Liver (tissue), 9 donors: ENCODE results near the gene IFT27. TPM values are rescaled to one million over a fixed set of nuclear protein-coding genes. Genes with fewer than 3 reads are reported as not detected.

Experiments
- DNase-seq: peaks from one replicate; pipeline ENCODE4 v3.0.0-alpha.2; 2017; ENCODE audit warnings: low spot score
- H3K27ac ChIP-seq, 2 donors: one replicate each; pipeline ENCODE4 v1.7.0; 2013; ENCODE audit warnings: inconsistent platforms in 2 of 2, low read length in 2 of 2, control low read depth in 1 of 2, low read depth in 1 of 2, mild to moderate bottlenecking in 1 of 2
- H3K27me3 ChIP-seq, 4 donors: one replicate each; pipeline versions ENCODE4 v1.6.1 to v1.7.0; 2013; ENCODE audit warnings: low read length in 3 of 4, inconsistent platforms in 1 of 4, mild to moderate bottlenecking in 1 of 4, moderate library complexity in 1 of 4; ENCODE audit not compliant: control insufficient read depth in 4 of 4, insufficient read depth in 4 of 4
- H3K36me3 ChIP-seq, 4 donors: one replicate each; pipeline versions ENCODE4 v1.6.1 to v1.7.0; 2013; ENCODE audit warnings: low read length in 3 of 4, mild to moderate bottlenecking in 3 of 4, low read depth in 1 of 4, moderate library complexity in 1 of 4; ENCODE audit not compliant: control insufficient read depth in 4 of 4, insufficient read depth in 3 of 4
- H3K4me1 ChIP-seq, 4 donors: one replicate each; pipeline versions ENCODE4 v1.6.1 to v1.7.0; 2013; ENCODE audit warnings: low read length in 3 of 4, mild to moderate bottlenecking in 3 of 4, moderate library complexity in 1 of 4; ENCODE audit not compliant: control insufficient read depth in 4 of 4, insufficient read depth in 4 of 4
- H3K4me3 ChIP-seq, 3 donors: one replicate each; pipeline versions ENCODE4 v1.6.1 to v1.7.0; 2013; ENCODE audit warnings: low read length in 3 of 3, control low read depth in 1 of 3, low read depth in 1 of 3, mild to moderate bottlenecking in 1 of 3
- H3K9ac ChIP-seq, 2 donors: one replicate each; pipeline ENCODE4 v1.7.0; 2013; ENCODE audit warnings: low read length in 2 of 2, mild to moderate bottlenecking in 2 of 2, moderate library complexity in 2 of 2, control low read depth in 1 of 2, low read depth in 1 of 2
- H3K9me3 ChIP-seq, 4 donors: one replicate each; pipeline versions ENCODE4 v1.6.1 to v1.7.0; 2013; ENCODE audit warnings: low read length in 3 of 4; ENCODE audit not compliant: control insufficient read depth in 4 of 4
- ATF3 ChIP-seq: IDR thresholded peaks from 2 replicates; pipeline ENCODE4 v1.6.1; 2016; ENCODE audit warnings: antibody characterized with exemption
- CTCF ChIP-seq: fragments of 150-350 bp; IDR thresholded peaks from 2 replicates; pipeline ENCODE4 v1.5.1; 2017; ENCODE audit warnings: improper control_type of control experiment, low read depth, low read length; ENCODE audit not compliant: missing input control
- EGR1 ChIP-seq, 2 donors: IDR thresholded peaks; 2 replicates each; pipeline ENCODE4 v1.6.1; 2016 to 2018; ENCODE audit warnings: antibody characterized with exemption in 2 of 2, low read depth in 2 of 2
- FOXA1 ChIP-seq: IDR thresholded peaks from 2 replicates; pipeline ENCODE4 v1.6.1; 2016; ENCODE audit warnings: antibody characterized with exemption
- FOXA2 ChIP-seq: IDR thresholded peaks from 2 replicates; pipeline ENCODE4 v1.6.1; 2016; ENCODE audit warnings: antibody characterized with exemption
- GABPA ChIP-seq, 2 donors: IDR thresholded peaks in 1 of 2; conservative IDR thresholded peaks in 1 of 2; 2 replicates each; pipeline ENCODE4 v1.6.1; 2016; ENCODE audit warnings: antibody characterized with exemption in 2 of 2, mild to moderate bottlenecking in 1 of 2, moderate library complexity in 1 of 2
- HNF4A ChIP-seq, 2 donors: conservative IDR thresholded peaks; 2 replicates each; pipeline ENCODE4 v1.6.1; 2016; ENCODE audit warnings: antibody characterized with exemption in 2 of 2, mild to moderate bottlenecking in 2 of 2
- HNF4G ChIP-seq: IDR thresholded peaks from 2 replicates; pipeline ENCODE4 v1.6.1; 2016; ENCODE audit warnings: antibody characterized with exemption
- JUND ChIP-seq, 2 donors: IDR thresholded peaks; 2 replicates each; pipeline ENCODE4 v1.6.1; 2016; ENCODE audit warnings: antibody characterized with exemption in 2 of 2
- NR2F2 ChIP-seq: IDR thresholded peaks from 2 replicates; pipeline ENCODE4 v1.6.1; 2016; ENCODE audit warnings: antibody characterized with exemption
- RAD21 ChIP-seq, 2 donors: IDR thresholded peaks; 2 replicates each; pipeline ENCODE4 v1.6.1; 2016; ENCODE audit warnings: antibody characterized with exemption in 2 of 2, mild to moderate bottlenecking in 2 of 2
- REST ChIP-seq: IDR thresholded peaks from 2 replicates; pipeline ENCODE4 v1.6.1; 2016; ENCODE audit warnings: antibody characterized with exemption, mild to moderate bottlenecking
- RXRA ChIP-seq, 2 donors: IDR thresholded peaks; 2 replicates each; pipeline ENCODE4 v1.6.1; 2017 to 2018; ENCODE audit warnings: antibody characterized with exemption in 2 of 2, mild to moderate bottlenecking in 1 of 2
- SP1 ChIP-seq: IDR thresholded peaks from 2 replicates; pipeline ENCODE4 v1.6.1; 2018; ENCODE audit warnings: antibody characterized with exemption, mild to moderate bottlenecking
- TAF1 ChIP-seq: conservative IDR thresholded peaks from 2 replicates; pipeline ENCODE4 v1.6.1; 2016; ENCODE audit warnings: antibody characterized with exemption, mild to moderate bottlenecking
- YY1 ChIP-seq: IDR thresholded peaks from 2 replicates; pipeline ENCODE4 v1.6.1; 2016; ENCODE audit warnings: antibody characterized with exemption, mild to moderate bottlenecking
- WGBS: extraction: QIAGEN DNeasy Blood & Tissue Kit; methylation state at CpG from one replicate; pipeline ENCODE4 v1.1.7; 2013; 5-methylcytosine and 5-hydroxymethylcytosine counted together
- polyA plus RNA-seq, 2 donors: library from polyadenylated mRNA; stranded (reverse) in 1 of 2; unstranded in 1 of 2; fragments of 200-250 nt in 1 of 2; fragments of >200 nt in 1 of 2; fragmentation: Nextera tagmentation in 1 of 2; extraction: Ambion mirVana in 1 of 2; gene quantifications; one replicate each; pipeline versions ENCODE4 v1.2.1 to v1.2.3, GENCODE V29; 2013 to 2015
- total RNA-seq, 2 donors: library from RNA; depleted of rRNA; stranded (reverse); fragments of >200 nt; gene quantifications; one replicate each; pipeline ENCODE4 v1.2.3, GENCODE V29; 2014
- TF ChIP-seq, protein P1 (sequence below): IDR thresholded peaks from 2 replicates; pipeline ENCODE4 v1.6.1; 2016; ENCODE audit warnings: antibody characterized with exemption
- TF ChIP-seq, protein P2 (sequence below): IDR thresholded peaks from 2 replicates; pipeline ENCODE4 v1.6.1; 2016; ENCODE audit warnings: antibody characterized with exemption
- donor health status: healthy.
- donor health status: healthy.
- donor health status: healthy.
- donor health status: healthy.
- donor health status: healthy.

IFT27 gene
- total and polyA plus RNA-seq, 4 donors, result 7.2 to 12.4 (median 9.6) TPM

DNA sequence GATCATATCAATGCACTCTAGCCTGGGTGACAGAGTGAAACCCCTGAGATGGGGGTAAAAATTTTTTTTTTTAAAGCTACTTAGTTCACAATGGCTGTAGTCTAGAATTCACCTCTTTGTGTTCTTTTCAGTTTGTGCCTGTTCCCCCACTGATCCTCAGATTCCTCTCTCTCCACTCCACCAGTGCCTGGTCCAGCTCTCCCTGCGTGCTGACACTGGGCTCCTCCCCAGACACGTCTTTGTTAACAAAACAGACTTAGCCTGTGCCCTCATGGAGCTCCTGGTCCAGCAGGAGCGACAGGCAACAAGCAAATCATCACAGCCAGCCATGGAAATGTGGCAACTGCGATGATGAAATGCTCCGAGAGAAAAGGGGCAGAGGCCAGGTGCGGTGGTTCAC lies 34.0 kb downstream of the IFT27 start:
- Histone ChIP-seq H3K4me3 (no peak overlapping the region), H3K36me3 (no peaks in the 10 kb centered on the region), H3K9me3 (peaks cover 2 to 5% (median 4%) of the 10 kb centered on the region in 4 donors), H3K27ac (no peak overlapping the region), H3K9ac (no peak overlapping the region), H3K4me1 (no peaks in the 10 kb centered on the region), H3K27me3 (no peaks in the 10 kb centered on the region)
- no peak for TF ChIP-seq HNF4A (conservative IDR thresholded peaks at IDR 0.05)
- no peak for TF ChIP-seq GABPA (IDR thresholded peaks at IDR 0.05 in 1 of 2, conservative IDR thresholded peaks at IDR 0.05 in 1 of 2)
- TF ChIP-seq, protein P1, sequence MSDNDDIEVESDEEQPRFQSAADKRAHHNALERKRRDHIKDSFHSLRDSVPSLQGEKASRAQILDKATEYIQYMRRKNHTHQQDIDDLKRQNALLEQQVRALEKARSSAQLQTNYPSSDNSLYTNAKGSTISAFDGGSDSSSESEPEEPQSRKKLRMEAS, result no peak
- TF ChIP-seq CTCF, result no peak
- TF ChIP-seq NR2F2, result no peak
- no peak for TF ChIP-seq REST
- no peak for TF ChIP-seq FOXA2
- TF ChIP-seq ATF3, result no peak
- no peak for TF ChIP-seq HNF4G
- TF ChIP-seq SP1, result no peak
- no peak for TF ChIP-seq JUND (IDR thresholded peaks at IDR 0.05)
- no peak for TF ChIP-seq YY1
- no peak for TF ChIP-seq TAF1
- TF ChIP-seq FOXA1, result no peak
- TF ChIP-seq, protein P2, sequence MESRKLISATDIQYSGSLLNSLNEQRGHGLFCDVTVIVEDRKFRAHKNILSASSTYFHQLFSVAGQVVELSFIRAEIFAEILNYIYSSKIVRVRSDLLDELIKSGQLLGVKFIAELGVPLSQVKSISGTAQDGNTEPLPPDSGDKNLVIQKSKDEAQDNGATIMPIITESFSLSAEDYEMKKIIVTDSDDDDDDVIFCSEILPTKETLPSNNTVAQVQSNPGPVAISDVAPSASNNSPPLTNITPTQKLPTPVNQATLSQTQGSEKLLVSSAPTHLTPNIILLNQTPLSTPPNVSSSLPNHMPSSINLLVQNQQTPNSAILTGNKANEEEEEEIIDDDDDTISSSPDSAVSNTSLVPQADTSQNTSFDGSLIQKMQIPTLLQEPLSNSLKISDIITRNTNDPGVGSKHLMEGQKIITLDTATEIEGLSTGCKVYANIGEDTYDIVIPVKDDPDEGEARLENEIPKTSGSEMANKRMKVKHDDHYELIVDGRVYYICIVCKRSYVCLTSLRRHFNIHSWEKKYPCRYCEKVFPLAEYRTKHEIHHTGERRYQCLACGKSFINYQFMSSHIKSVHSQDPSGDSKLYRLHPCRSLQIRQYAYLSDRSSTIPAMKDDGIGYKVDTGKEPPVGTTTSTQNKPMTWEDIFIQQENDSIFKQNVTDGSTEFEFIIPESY, result no peak
- no peak for TF ChIP-seq RAD21 (IDR thresholded peaks at IDR 0.05)
- no peak for TF ChIP-seq EGR1 (IDR thresholded peaks at IDR 0.05; ENCODE audit: low read depth in 2 of 2)
- TF ChIP-seq RXRA (IDR thresholded peaks at IDR 0.05), result no peak
- 45% methylated on average over 6 of the region's 6 CpGs for WGBS
- no peak for DNase-seq
